ENCODE data around the gene LHX2. TPM values are rescaled to one million over a fixed set of nuclear protein-coding genes. Genes with fewer than 3 reads are reported as not detected.

Gene LHX2
- total and polyA plus RNA-seq, 2 of the 4 experiments (the other 2 are of a cell fraction), result not detected

DNA sequence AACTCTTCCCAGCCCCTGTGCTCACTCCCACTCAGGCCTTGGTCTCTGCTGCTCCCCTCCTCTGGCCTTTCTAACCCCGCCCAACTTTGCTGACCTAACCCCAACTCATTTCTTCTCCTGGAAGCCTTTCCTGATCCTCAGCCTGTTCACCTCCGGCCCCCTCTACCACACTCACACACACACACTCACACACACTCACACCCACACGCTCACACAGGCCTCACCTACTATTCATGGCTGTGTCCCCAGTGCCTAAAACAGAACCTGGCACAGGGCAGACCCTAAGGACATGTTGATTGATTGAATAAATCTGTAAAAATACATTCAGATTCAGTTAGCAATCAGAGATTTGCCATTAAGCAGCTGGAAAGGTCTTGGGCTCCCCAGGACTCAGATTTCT is 28.5 kb upstream of the LHX2 start:
- no peak for ATAC-seq (ENCODE audit: low read depth)
- Histone ChIP-seq H2BK20ac (ENCODE audit: low read depth, low read length) (no peak overlapping the region), H3K18ac (ENCODE audit: low read depth, low read length) (no peak overlapping the region), H3K27me3 (ENCODE audit: control insufficient read depth, insufficient read depth, low read length) (peaks cover 71% of the 10 kb centered on the region), H3K9me1 (ENCODE audit: insufficient read depth, low read length) (no peaks in the 10 kb centered on the region), H4K5ac (ENCODE audit: low read depth, low read length) (no peak overlapping the region), H3K9me3 (ENCODE audit: control insufficient read depth, insufficient read depth, low read length) (no peaks in the 10 kb centered on the region; the same call in 1 of the 2 replicates), H2AK9ac (replicated peaks; ENCODE audit: low read depth, low read length, poor library complexity) (no peak overlapping the region), H3K23ac (ENCODE audit: low read depth, low read length) (no peak overlapping the region), H3K9ac (ENCODE audit: low read depth, low read length) (no peak overlapping the region), H2BK5ac (ENCODE audit: low read depth, low read length, poor library complexity, severe bottlenecking) (no peak overlapping the region), H3K36me3 (ENCODE audit: control insufficient read depth, insufficient read depth, low read length) (no peaks in the 10 kb centered on the region), H4K20me1 (ENCODE audit: insufficient read depth, low read length) (no peaks in the 10 kb centered on the region), H3K14ac (replicated peaks; ENCODE audit: low read depth, low read length) (no peak overlapping the region), H2AFZ (replicated peaks; ENCODE audit: low read length, poor library complexity) (no peak overlapping the region), H4K8ac (ENCODE audit: low read depth in 2 of 2, low read length in 2 of 2) (no peak overlapping the region), H2AK5ac (ENCODE audit: low read depth, low read length) (no peak overlapping the region), H3K4me1 (ENCODE audit: control insufficient read depth, insufficient read depth, low read length) (no peaks in the 10 kb centered on the region), H3K56ac (ENCODE audit: extremely low read depth, insufficient read depth, low read length) (no peak overlapping the region), H2BK15ac (ENCODE audit: low read depth, low read length) (no peak overlapping the region), H2BK120ac (ENCODE audit: low read depth, low read length) (no peak overlapping the region), H3K27ac (ENCODE audit: insufficient read depth, low read length) (no peak overlapping the region), H3K4me3 (ENCODE audit: insufficient read depth, low read depth, low read length) (no peak overlapping the region), H3K4me2 (ENCODE audit: low read depth, low read length) (no peak overlapping the region), H3K79me1 (ENCODE audit: low read depth in 1 of 2, low read length in 2 of 2) (no peaks in the 10 kb centered on the region), H4K91ac (ENCODE audit: insufficient read depth, low read depth, low read length) (no peak overlapping the region), H3K4ac (ENCODE audit: low read depth, low read length) (no peak overlapping the region)
- no peak for DNase-seq
- dilution Hi-C loops (cut with HindIII; ENCODE audit: low sequenced_read_pairs, unreplicated experiment) (no loop called here), in situ Hi-C loops (cut with MboI; ENCODE audit: low sequenced_read_pairs) (no loop called here), intact Hi-C loops (cut with micrococcal nuclease) (no loop called here)
- CTCF ChIA-PET, result no interaction called here
- POLR2A ChIA-PET (ENCODE audit: unreplicated experiment), result no interaction called here
- BruUV-seq (replicated peaks), result no TSS peak
- TF ChIP-seq MXI1 (IDR thresholded peaks at IDR 0.05; ENCODE audit: borderline replicate concordance, low read depth, low read length) (no peak), POLR2A (IDR thresholded peaks at IDR 0.05; ENCODE audit: low read depth, low read length) (no peak), MAFK (IDR thresholded peaks at IDR 0.05; ENCODE audit: low read depth, low read length) (no peak), CEBPB (IDR thresholded peaks at IDR 0.05; ENCODE audit: low read depth, low read length) (no peak), RAD21 (IDR thresholded peaks at IDR 0.05; ENCODE audit: low read length) (no peak)
- WGBS, 2 experiments (ENCODE audit: extremely low coverage in 2 of 2, insufficient read length in 1 of 2), result 10% methylated on average over 2 of the region's 3 CpGs; no CpG with 5 or more reads in 1 of the 2 experiments
